Camera-type eye (tissue), 1 donor: ENCODE results near the gene CIAO1. TPM values are rescaled to one million over a fixed set of nuclear protein-coding genes. Genes with fewer than 3 reads are reported as not detected.

Source experiments
- total RNA-seq: library from RNA; depleted of rRNA; stranded (reverse); fragments of >200 nt; gene quantifications from one replicate; pipeline ENCODE4 v1.2.3, GENCODE V29; 2014

CIAO1 gene
- 106 TPM for total RNA-seq

GRCh38 chr2:96265840-96266679 is at the start of gene CIAO1, which contains the start of gene TMEM127:
Gene CIAO1, plus strand, starts transcription at chr2:96266225. Its CDS starts 126 bp downstream, at chr2:96266351.
Gene TMEM127, minus strand, starts transcription at chr2:96265997. Its CDS starts 616 bp downstream, at chr2:96265381.

DNA sequence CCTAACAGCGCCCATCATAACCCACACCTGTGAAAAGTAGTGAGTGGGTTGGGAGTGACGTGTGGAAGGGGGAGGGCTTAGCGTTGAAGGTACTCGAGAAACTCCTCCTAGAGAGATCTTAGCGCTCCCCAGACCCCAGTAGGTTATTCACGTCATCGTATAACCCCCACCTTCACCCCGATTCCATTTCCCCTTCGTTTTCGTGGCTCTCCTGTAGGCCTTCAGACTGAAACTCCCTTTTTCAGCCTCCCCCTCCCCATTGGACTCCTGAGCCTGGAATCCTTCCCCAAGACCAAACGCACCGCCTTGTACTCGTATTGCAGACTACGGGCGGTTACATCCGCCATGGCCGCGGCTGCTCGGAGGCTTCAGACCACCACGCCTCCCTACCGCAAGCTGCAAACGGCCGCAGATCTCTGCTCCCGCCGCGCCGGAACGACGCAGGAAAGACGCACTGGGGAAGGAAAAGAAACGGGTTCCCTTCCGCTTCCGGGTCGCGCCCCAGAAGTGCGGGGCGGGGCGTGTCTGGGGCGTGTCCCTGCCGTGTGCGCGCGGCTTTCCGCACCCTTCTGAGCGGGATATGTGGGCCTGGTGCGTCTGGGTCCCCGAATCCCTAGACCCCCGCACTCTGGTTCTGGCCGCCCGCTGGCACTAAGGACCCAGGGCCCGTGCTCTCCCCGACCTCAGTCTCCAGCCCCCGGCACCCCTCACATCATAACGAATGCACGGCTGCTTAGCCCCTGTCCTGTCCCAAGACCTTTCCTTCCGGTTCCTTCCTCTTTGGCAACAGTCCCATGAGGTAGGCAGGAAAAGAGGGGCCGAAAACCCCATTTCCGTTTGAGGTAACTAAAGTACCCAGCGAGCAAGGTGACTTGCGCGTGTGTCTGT is 39.3 kb downstream of the CIAO1 start, which contains the start of gene SNRNP200:
TSS of gene SNRNP200 (minus strand) at position 456 of the 888 bp plus-strand sequence. CDS start at position 347, 109 bp downstream.

Other genes starting within 250 kb of the CIAO1 start
- 1.3 TPM for gene GPAT2, start 231.3 kb upstream of the CIAO1 start, total RNA-seq
- 1.9 TPM for gene ADRA2B, start 149.7 kb upstream of the CIAO1 start, total RNA-seq
- 0.49 TPM for gene ASTL, start 127.7 kb upstream of the CIAO1 start, total RNA-seq
- 8.1 TPM for gene DUSP2, start 120.8 kb upstream of the CIAO1 start, total RNA-seq
- gene STARD7, start 57.4 kb upstream of the CIAO1 start, total RNA-seq, result 186 TPM
- 23.3 TPM for gene TMEM127, start 228 bp upstream of the CIAO1 start, total RNA-seq
- 132 TPM for gene SNRNP200, start 39.3 kb downstream of the CIAO1 start, total RNA-seq
- gene ITPRIPL1, start 59.1 kb downstream of the CIAO1 start, total RNA-seq, result 5.7 TPM
- 11.4 TPM for gene NCAPH, start 69.5 kb downstream of the CIAO1 start, total RNA-seq
- gene NEURL3, start 239.1 kb downstream of the CIAO1 start, total RNA-seq, result 0.27 TPM